GM12873 (cell line): ENCODE results near the gene COQ2.

Source experiments
- CTCF ChIP-seq: IDR thresholded peaks from 2 replicates; pipeline ENCODE4 v1.5.1; 2012; ENCODE audit warnings: low read depth, mild to moderate bottlenecking, moderate library complexity, low read length, control low read depth; ENCODE audit not compliant: insufficient read depth; ENCODE audit errors: missing control alignments

The COQ2 gene, protein sequence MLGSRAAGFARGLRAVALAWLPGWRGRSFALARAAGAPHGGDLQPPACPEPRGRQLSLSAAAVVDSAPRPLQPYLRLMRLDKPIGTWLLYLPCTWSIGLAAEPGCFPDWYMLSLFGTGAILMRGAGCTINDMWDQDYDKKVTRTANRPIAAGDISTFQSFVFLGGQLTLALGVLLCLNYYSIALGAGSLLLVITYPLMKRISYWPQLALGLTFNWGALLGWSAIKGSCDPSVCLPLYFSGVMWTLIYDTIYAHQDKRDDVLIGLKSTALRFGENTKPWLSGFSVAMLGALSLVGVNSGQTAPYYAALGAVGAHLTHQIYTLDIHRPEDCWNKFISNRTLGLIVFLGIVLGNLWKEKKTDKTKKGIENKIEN

GRCh38 chr4:83284193-83285054 lies at the start of gene COQ2:
Gene COQ2 (minus strand): TSS chr4:83284798. CDS start chr4:83284764, 34 bp downstream.
- peak; percentile 25 for TF ChIP-seq CTCF

DNA sequence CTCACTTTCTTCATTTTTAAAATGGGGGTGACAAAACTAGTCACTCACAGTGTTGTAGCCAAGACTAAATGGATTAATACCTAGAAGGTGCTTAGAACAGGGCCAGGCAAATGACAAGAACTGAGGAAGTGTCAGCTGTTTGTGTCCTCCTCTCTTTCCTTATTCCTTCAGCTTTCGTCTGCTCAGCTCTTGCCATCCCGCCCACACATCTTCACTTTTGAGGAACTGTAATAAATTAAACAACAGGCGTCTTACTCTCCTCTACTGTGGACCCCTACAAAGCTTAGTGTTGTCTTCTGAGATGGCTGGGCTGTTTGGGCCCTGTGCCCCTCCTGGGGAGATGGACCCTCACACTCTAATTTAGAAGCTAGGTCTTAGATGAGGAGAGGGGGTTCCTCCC lies 47.4 kb upstream of the COQ2 start:
- TF ChIP-seq CTCF: no peak

DNA sequence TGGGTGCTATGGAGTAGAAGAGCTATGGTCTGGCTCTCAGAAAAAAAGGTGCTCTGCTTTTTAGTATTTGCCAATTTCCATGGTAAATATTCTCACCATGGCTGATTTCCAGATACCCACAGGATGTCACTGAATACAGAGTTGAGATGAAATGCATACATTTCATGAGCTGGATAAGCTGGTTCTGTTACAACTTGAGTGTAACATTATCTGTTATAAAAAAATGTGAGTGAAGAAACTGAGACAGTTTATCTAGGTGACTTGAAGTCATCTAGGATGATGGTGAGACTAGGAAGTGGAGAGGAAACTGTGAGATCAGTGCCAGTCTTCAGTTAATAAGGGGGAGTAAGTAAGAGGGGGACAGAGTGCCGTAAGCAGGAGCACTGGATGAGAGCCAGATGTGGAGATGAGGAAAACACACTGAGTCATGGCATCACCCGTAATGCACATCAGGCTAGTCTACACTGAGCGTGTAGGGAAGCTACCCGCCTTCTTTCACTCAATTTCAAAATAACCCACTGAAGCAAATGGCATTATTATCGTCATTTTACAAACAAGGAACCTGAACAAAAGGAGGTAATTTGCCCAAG lies 45.0 kb upstream of the COQ2 start:
- TF ChIP-seq CTCF: no peak

GRCh38 chr4:83328521-83329187 lies 44.1 kb upstream of the COQ2 start:
- peak; percentile 43 for TF ChIP-seq CTCF

DNA sequence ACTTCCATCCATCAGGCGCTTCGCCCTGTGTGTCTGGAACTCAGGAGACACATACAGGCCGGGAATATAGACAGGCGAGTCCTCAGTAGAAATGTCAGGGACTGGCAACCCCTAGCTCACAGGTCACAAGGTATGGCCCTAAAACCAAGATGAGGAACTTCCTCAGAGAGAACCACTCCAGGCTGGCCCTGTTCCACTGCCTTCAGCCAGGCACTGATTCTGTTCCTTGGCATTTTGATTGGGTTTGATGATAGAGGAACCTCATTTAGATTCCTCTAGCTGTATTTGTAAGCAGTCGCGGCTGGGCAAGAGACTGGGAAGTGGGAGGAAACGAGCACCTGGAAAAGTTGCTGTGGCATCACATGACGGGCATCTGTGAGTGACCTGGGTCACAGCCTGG lies 41.9 kb upstream of the COQ2 start:
- TF ChIP-seq CTCF: no peak

- TF ChIP-seq CTCF: no peak
Measured at GRCh38 chr4:83323136-83323535, 38.5 kb upstream of the COQ2 start.

DNA sequence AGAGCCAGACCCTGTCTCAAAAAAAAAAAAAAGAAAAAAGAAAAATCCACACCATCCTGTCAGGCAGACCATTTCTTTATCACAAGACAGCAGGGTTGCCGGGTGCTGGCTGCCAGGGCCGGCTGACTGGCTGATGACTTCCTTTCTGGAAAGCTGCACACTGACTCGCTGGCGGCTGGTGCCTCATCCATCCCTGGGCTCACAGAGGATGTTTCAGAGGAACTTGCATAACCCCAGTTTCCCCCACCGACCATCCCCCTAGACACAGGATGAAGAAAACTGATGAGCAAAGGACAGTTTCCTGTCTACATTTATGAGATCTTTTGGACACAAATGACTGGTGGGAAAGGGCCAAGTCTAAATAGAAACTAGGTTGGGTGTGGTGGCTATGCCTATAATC lies 36.0 kb upstream of the COQ2 start:
- no peak for TF ChIP-seq CTCF
